DMS153 treated with DMSO at 0.1 percent for 48 hours (cell line): ENCODE measurements around the gene VAMP8.
"Not testable (repeated sequence)": the region's sequence is repeated elsewhere in the genome, so short reads cannot be mapped to it uniquely, and the experiment has no call there.

Experiments used
- DNase-seq: peaks from one replicate; lab custom pipeline; 2025; ENCODE audit not compliant: unreplicated experiment; lab: John Stamatoyannopoulos, UW

Gene VAMP8

GRCh38 chr2:85579266-85579935 is 2.0 kb downstream of the VAMP8 start:
- no peak for DNase-seq

GRCh38 chr2:85580206-85580605 is 2.8 kb downstream of the VAMP8 start:
- DNase-seq, result no peak

GRCh38 chr2:85582492-85582891 is 5.1 kb downstream of the VAMP8 start:
- no peak for DNase-seq

- DNase-seq, result no peak
These were observed 6.4 kb downstream of the VAMP8 start for GRCh38 chr2:85583667-85584353.

GRCh38 chr2:85584354-85584856 is 7.0 kb downstream of the VAMP8 start, which contains the start of gene VAMP5:
VAMP5 (plus strand) TSS chr2:85584431; CDS start chr2:85584491, 60 bp downstream.
- DNase-seq, result no peak

- no peak for DNase-seq
These were observed 7.7 kb downstream of the VAMP8 start for GRCh38 chr2:85584857-85585780.

GRCh38 chr2:85585781-85586105 is 8.4 kb downstream of the VAMP8 start:
- DNase-seq, result no peak

- no peak for DNase-seq
These were observed 10.8 kb downstream of the VAMP8 start for GRCh38 chr2:85588236-85588635.

- no peak for DNase-seq
These were observed 11.3 kb downstream of the VAMP8 start for GRCh38 chr2:85588645-85589044.

- DNase-seq, result no peak
These were observed 11.8 kb downstream of the VAMP8 start for GRCh38 chr2:85589181-85589580.

- DNase-seq, result peak; percentile 11
These were observed 12.8 kb downstream of the VAMP8 start for GRCh38 chr2:85589982-85590791.

- DNase-seq, result no peak
These were observed 13.6 kb downstream of the VAMP8 start for GRCh38 chr2:85590950-85591349.

GRCh38 chr2:85591563-85591962 is 14.2 kb downstream of the VAMP8 start:
- DNase-seq, result no peak

- not testable (repeated sequence) for DNase-seq
These were observed 14.9 kb downstream of the VAMP8 start for GRCh38 chr2:85592299-85592698.

- no peak for DNase-seq
These were observed 15.6 kb downstream of the VAMP8 start for GRCh38 chr2:85593023-85593422.

- DNase-seq, result no peak
These were observed 17.4 kb downstream of the VAMP8 start for GRCh38 chr2:85594715-85595300.

- peak; percentile 88 for DNase-seq
These were observed 18.1 kb downstream of the VAMP8 start, which contains the start of gene RNF181 for GRCh38 chr2:85595301-85596025. RNF181 (plus strand) TSS chr2:85595745; CDS start chr2:85595764, 19 bp downstream.

GRCh38 chr2:85596026-85596333 is 18.6 kb downstream of the VAMP8 start:
- DNase-seq, result no peak

GRCh38 chr2:85596486-85597143 is 19.2 kb downstream of the VAMP8 start:
- DNase-seq, result no peak
